CD4-positive, CD25-positive, alpha-beta regulatory T cell (primary cell): Measurements from ENCODE around the gene ANKRD13B. TPM values are rescaled to one million over a fixed set of nuclear protein-coding genes. Genes with fewer than 3 reads are reported as not detected.

ENCODE experiments used
- ATAC-seq, 2 donors: fragments of 150-1000 bp; cut with Tn5 transposase; one replicate each; pipeline ENCODE4 v1.10.0; 2021; ENCODE audit warnings: low read depth in 2 of 2, moderate number of reproducible peaks in 2 of 2, moderate library complexity in 1 of 2
- DNase-seq, 3 donors: peaks; one replicate each; pipeline versions ENCODE4 v3.0.0 to v3.0.0-alpha.2; 2012 to 2022; ENCODE audit warnings: mixed read lengths in 1 of 3
- H3K27ac ChIP-seq: one replicate; pipeline ENCODE4 v1.7.0; 2013; ENCODE audit warnings: mild to moderate bottlenecking, low read length; ENCODE audit not compliant: insufficient read depth, poor library complexity, severe bottlenecking
- H3K27me3 ChIP-seq: one replicate; pipeline ENCODE4 v1.7.0; 2013; ENCODE audit warnings: low read length; ENCODE audit not compliant: control insufficient read depth, insufficient read depth
- H3K36me3 ChIP-seq: one replicate; pipeline ENCODE4 v1.7.0; 2013; ENCODE audit warnings: mild to moderate bottlenecking, low read length, moderate library complexity; ENCODE audit not compliant: control insufficient read depth, insufficient read depth
- H3K4me1 ChIP-seq: 2 replicates; pipeline ENCODE4 v1.7.0; 2013; ENCODE audit warnings: mild to moderate bottlenecking, low read length; ENCODE audit not compliant: insufficient read depth, control insufficient read depth, poor library complexity, severe bottlenecking
- H3K4me3 ChIP-seq: one replicate; pipeline ENCODE4 v1.7.0; 2013; ENCODE audit warnings: low read depth, mild to moderate bottlenecking, low read length, moderate library complexity
- H3K9me3 ChIP-seq, 2 experiments: 1 replicate in 1 of 2; 2 replicates in 1 of 2; pipeline ENCODE4 v1.7.0; 2013; ENCODE audit warnings: low read length in 2 of 2, mild to moderate bottlenecking in 1 of 2, moderate library complexity in 1 of 2; ENCODE audit not compliant: control insufficient read depth in 2 of 2
- H3K27ac Mint-ChIP-seq, 3 donors: one replicate each; pipeline ENCODE4 v1.8.0; 2020 to 2022; ENCODE audit warnings: mild to moderate bottlenecking in 3 of 3, mixed read lengths in 3 of 3, moderate library complexity in 2 of 3
- H3K27me3 Mint-ChIP-seq: one replicate; pipeline ENCODE4 v1.8.0; 2022; ENCODE audit warnings: mild to moderate bottlenecking, mixed read lengths
- H3K36me3 Mint-ChIP-seq: one replicate; pipeline ENCODE4 v1.8.0; 2020; ENCODE audit warnings: mixed read lengths
- H3K4me1 Mint-ChIP-seq, 4 donors: one replicate each; pipeline ENCODE4 v1.8.0; 2020 to 2022; ENCODE audit warnings: mixed read lengths in 4 of 4, mild to moderate bottlenecking in 1 of 4
- H3K4me3 Mint-ChIP-seq, 4 donors: one replicate each; pipeline ENCODE4 v1.8.0; 2020 to 2022; ENCODE audit warnings: mild to moderate bottlenecking in 4 of 4, mixed read lengths in 4 of 4, moderate library complexity in 3 of 4
- H3K9me3 Mint-ChIP-seq, 7 donors: one replicate each; pipeline ENCODE4 v1.8.0; 2020 to 2022; ENCODE audit warnings: mixed read lengths in 7 of 7, mild to moderate bottlenecking in 3 of 7, moderate library complexity in 2 of 7
- polyA plus RNA-seq, 4 donors: library from polyadenylated mRNA; unstranded; fragments of 300-500 nt; fragmentation: Illumina TruSeq; gene quantifications; one replicate each; pipeline ENCODE4 v1.2.3, GENCODE V29; 2021
- total RNA-seq: library from RNA; stranded (reverse); gene quantifications from one replicate; pipeline ENCODE4 v1.2.3, GENCODE V29; 2022

Gene ANKRD13B
- total and polyA plus RNA-seq, 5 donors from 2014 or later, result 0.05 to 5.9 (median 0.18) TPM; not detected in 2

- Mint-ChIP-seq H3K4me3 (no peak overlapping the region), H3K36me3 (peaks cover 42% of the 10 kb centered on the region), H3K4me1 (peaks cover 0 to 11% (median 3%) of the 10 kb centered on the region in 4 donors), H3K27me3 (no peaks in the 10 kb centered on the region), H3K27ac (peak overlapping the region in 1 of 3 donors; percentile 17), H3K9me3 (no peaks in the 10 kb centered on the region)
- DNase-seq, result no peak
- Histone ChIP-seq H3K9me3 (no peaks in the 10 kb centered on the region), H3K27ac (no peak overlapping the region), H3K27me3 (no peaks in the 10 kb centered on the region), H3K36me3 (peaks cover 50% of the 10 kb centered on the region), H3K4me1 (no peaks in the 10 kb centered on the region), H3K4me3 (no peak overlapping the region)
- no peak for ATAC-seq
These were observed 61.2 kb downstream of the ANKRD13B start for GRCh38 chr17:29653995-29654714.

- DNase-seq, result no peak
- Mint-ChIP-seq H3K4me3 (no peak overlapping the region), H3K36me3 (peaks cover 36% of the 10 kb centered on the region), H3K9me3 (no peaks in the 10 kb centered on the region), H3K27ac (peak overlapping the region in 2 of 3 donors; percentile 29 to 74), H3K4me1 (peaks cover 0 to 8% (median 2%) of the 10 kb centered on the region in 4 donors), H3K27me3 (no peaks in the 10 kb centered on the region)
- Histone ChIP-seq H3K27ac (no peak overlapping the region), H3K4me3 (no peak overlapping the region), H3K36me3 (peaks cover 42% of the 10 kb centered on the region), H3K9me3 (no peaks in the 10 kb centered on the region), H3K27me3 (no peaks in the 10 kb centered on the region), H3K4me1 (no peaks in the 10 kb centered on the region)
- ATAC-seq, result no peak
These were observed 62.4 kb downstream of the ANKRD13B start for GRCh38 chr17:29655323-29655722.

GRCh38 chr17:29659155-29659554, 66.2 kb downstream of the ANKRD13B start:
- peaks cover 7 to 12% (median 10%) of the 10 kb centered on the region in 4 donors for H3K4me1 Mint-ChIP-seq
- H3K36me3 Mint-ChIP-seq, result peaks cover 32% of the 10 kb centered on the region
- no peaks in the 10 kb centered on the region for H3K27me3 Mint-ChIP-seq
- H3K36me3 ChIP-seq, result peaks cover 53% of the 10 kb centered on the region
- no peak overlapping the region for H3K4me3 ChIP-seq
- H3K9me3 Mint-ChIP-seq, result peaks cover 0 to 4% (median 0%) of the 10 kb centered on the region in 7 donors
- H3K27ac ChIP-seq, result no peak overlapping the region
- no peak overlapping the region for H3K4me3 Mint-ChIP-seq
- H3K9me3 ChIP-seq, result no peaks in the 10 kb centered on the region
- ATAC-seq, result no peak
- DNase-seq, result no peak
- H3K27ac Mint-ChIP-seq, result peak overlapping the region in 2 of 3 donors; percentile 51 to 79
- no peaks in the 10 kb centered on the region for H3K4me1 ChIP-seq
- H3K27me3 ChIP-seq, result no peaks in the 10 kb centered on the region

GRCh38 chr17:29661213-29661612, 68.3 kb downstream of the ANKRD13B start:
- H3K27ac ChIP-seq, result no peak overlapping the region
- no peak for ATAC-seq
- H3K36me3 ChIP-seq, result peaks cover 53% of the 10 kb centered on the region
- no peak overlapping the region for H3K4me3 ChIP-seq
- no peak for DNase-seq
- peaks cover 0 to 4% (median 0%) of the 10 kb centered on the region in 7 donors for H3K9me3 Mint-ChIP-seq
- no peak overlapping the region for H3K4me3 Mint-ChIP-seq
- peak overlapping the region in 2 of 3 donors; percentile 1 to 61 for H3K27ac Mint-ChIP-seq
- H3K27me3 Mint-ChIP-seq, result no peaks in the 10 kb centered on the region
- no peaks in the 10 kb centered on the region for H3K9me3 ChIP-seq
- H3K36me3 Mint-ChIP-seq, result peaks cover 32% of the 10 kb centered on the region
- H3K27me3 ChIP-seq, result no peaks in the 10 kb centered on the region
- no peaks in the 10 kb centered on the region for H3K4me1 ChIP-seq
- H3K4me1 Mint-ChIP-seq, result peaks cover 5 to 16% (median 12%) of the 10 kb centered on the region in 4 donors

DNA sequence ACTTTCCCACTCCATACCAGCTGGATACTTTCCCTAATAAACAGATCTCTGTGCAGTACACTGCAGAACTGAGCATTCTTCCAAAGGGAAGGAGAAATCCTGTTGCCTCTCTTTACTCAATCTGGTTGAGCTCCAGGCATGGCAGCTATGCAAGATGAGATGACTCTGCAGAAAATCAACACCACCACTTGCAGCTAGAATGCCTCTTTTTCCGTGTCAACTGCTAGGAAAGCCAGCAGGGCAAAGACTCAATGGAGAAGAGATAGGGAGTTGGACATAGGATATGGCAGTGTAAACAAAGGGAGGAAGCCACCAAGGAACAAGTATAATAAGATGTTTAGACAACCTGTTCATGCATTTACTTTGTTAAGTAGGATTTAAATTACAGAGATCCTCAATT, 70.2 kb downstream of the ANKRD13B start:
- H3K4me1 Mint-ChIP-seq, result peaks cover 5 to 18% (median 14%) of the 10 kb centered on the region in 4 donors
- Histone ChIP-seq H3K27ac (no peak overlapping the region), H3K27me3 (no peaks in the 10 kb centered on the region), H3K36me3 (peaks cover 69% of the 10 kb centered on the region), H3K4me1 (no peaks in the 10 kb centered on the region), H3K9me3 (no peaks in the 10 kb centered on the region), H3K4me3 (no peak overlapping the region)
- ATAC-seq (no peak), DNase-seq (no peak)
- peaks cover 41% of the 10 kb centered on the region for H3K36me3 Mint-ChIP-seq
- H3K4me3 Mint-ChIP-seq, result no peak overlapping the region
- H3K9me3 Mint-ChIP-seq, result peaks cover 0 to 4% (median 0%) of the 10 kb centered on the region in 7 donors
- H3K27ac Mint-ChIP-seq, result peak overlapping the region in 2 of 3 donors; percentile 6 to 43
- no peaks in the 10 kb centered on the region for H3K27me3 Mint-ChIP-seq

Other genes starting within 250 kb of the ANKRD13B start
- gene TAOK1, start 202.8 kb upstream of the ANKRD13B start, total RNA-seq, result 68.5 TPM
- 1 to 10 TPM; 2.2 to 5.2 (median 3.1) TPM for gene TAOK1, start 202.8 kb upstream of the ANKRD13B start, polyA plus RNA-seq
- 9.9 TPM for gene ABHD15, start 26.1 kb upstream of the ANKRD13B start, total RNA-seq
- 1 to 10 TPM; 6.2 to 9.2 (median 7.4) TPM for gene ABHD15, start 26.1 kb upstream of the ANKRD13B start, polyA plus RNA-seq
- 87.4 TPM for gene TP53I13, start 24.4 kb upstream of the ANKRD13B start, total RNA-seq
- 10 to 100 TPM; 22.2 to 36.4 (median 26.2) TPM for gene TP53I13, start 24.4 kb upstream of the ANKRD13B start, polyA plus RNA-seq
- 41.5 TPM for gene GIT1, start 3.5 kb upstream of the ANKRD13B start, total RNA-seq
- 1 to 10 TPM; 5.5 to 9.2 (median 6.4) TPM for gene GIT1, start 3.5 kb upstream of the ANKRD13B start, polyA plus RNA-seq
- gene CORO6, start 29.8 kb downstream of the ANKRD13B start, total RNA-seq, result 4.3 TPM
- under 1 TPM in 3 of 4 donors, not detected in 1; 0.15 to 0.52 (median 0.38) TPM for gene CORO6, start 29.8 kb downstream of the ANKRD13B start, polyA plus RNA-seq